GM19351 (cell line): Measurements from ENCODE around the gene CELSR3.

Experiments
- ATAC-seq: cut with Tn5 transposase; IDR thresholded peaks from one replicate; pipeline ENCODE4 v1.9.1; 2021; ENCODE audit warnings: mild to moderate bottlenecking, moderate library complexity; ENCODE audit not compliant: unreplicated experiment

CELSR3 gene, protein sequence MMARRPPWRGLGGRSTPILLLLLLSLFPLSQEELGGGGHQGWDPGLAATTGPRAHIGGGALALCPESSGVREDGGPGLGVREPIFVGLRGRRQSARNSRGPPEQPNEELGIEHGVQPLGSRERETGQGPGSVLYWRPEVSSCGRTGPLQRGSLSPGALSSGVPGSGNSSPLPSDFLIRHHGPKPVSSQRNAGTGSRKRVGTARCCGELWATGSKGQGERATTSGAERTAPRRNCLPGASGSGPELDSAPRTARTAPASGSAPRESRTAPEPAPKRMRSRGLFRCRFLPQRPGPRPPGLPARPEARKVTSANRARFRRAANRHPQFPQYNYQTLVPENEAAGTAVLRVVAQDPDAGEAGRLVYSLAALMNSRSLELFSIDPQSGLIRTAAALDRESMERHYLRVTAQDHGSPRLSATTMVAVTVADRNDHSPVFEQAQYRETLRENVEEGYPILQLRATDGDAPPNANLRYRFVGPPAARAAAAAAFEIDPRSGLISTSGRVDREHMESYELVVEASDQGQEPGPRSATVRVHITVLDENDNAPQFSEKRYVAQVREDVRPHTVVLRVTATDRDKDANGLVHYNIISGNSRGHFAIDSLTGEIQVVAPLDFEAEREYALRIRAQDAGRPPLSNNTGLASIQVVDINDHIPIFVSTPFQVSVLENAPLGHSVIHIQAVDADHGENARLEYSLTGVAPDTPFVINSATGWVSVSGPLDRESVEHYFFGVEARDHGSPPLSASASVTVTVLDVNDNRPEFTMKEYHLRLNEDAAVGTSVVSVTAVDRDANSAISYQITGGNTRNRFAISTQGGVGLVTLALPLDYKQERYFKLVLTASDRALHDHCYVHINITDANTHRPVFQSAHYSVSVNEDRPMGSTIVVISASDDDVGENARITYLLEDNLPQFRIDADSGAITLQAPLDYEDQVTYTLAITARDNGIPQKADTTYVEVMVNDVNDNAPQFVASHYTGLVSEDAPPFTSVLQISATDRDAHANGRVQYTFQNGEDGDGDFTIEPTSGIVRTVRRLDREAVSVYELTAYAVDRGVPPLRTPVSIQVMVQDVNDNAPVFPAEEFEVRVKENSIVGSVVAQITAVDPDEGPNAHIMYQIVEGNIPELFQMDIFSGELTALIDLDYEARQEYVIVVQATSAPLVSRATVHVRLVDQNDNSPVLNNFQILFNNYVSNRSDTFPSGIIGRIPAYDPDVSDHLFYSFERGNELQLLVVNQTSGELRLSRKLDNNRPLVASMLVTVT (N-terminal part only)

DNA sequence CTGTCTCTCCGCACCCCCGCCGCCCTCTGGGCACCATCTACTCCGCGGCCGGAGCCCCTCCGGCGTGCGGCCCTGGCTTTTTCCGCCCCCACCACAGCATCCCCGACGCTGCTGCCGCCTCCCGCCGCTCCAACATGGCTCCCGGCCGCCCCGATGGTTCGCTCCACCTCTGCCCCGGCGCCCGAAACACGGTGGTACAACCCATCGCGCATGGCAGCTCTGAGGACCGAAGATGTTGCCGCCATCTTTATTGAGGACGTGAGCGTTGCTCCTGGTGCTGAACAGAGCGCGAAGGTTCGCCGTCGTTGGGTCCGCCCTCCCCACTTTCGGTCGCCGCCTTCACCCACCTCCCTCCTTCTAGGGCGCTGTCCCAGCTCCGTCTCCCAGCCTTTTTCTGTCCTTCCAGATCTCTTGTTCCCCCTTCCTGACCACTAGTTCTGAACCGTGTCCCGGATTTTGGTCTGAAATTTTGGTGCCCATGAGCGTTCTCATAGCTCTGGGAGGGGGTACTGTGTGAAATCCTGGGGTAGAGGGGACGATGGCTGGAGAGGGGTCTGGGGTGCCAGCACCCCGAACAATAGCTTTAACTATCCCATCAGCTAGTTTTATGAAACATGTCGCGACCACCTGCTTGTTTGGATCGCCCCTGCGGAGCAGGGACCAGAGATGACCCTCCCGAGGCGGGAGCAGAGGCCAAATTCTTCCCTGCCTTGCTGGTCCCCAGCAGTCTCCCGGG is at the start of gene CELSR3:
CELSR3 (minus strand) TSS at position 134 of the 736 bp plus-strand sequence. CDS start 252 bp downstream, outside the sequence.
- ATAC-seq = no peak

DNA sequence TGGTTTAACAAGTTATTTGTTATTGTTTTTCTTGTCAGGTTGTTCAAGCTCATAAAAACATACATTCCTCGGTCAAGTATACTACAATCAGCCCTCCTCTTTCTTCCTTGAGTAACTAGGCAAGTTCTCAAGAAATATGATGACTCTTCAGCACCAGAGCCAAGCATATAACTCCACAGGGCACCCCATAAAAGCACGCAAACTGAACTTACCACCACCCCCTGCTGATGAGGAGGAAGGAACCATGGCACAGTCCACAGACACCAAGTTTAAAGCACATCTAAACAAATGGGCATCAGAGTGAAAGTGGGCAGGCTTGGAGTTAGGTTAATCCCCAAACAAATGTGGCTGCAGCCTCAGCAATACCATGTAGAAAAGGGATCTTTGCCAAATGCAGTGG is 49.0 kb upstream of the CELSR3 start:
- no peak for ATAC-seq

DNA sequence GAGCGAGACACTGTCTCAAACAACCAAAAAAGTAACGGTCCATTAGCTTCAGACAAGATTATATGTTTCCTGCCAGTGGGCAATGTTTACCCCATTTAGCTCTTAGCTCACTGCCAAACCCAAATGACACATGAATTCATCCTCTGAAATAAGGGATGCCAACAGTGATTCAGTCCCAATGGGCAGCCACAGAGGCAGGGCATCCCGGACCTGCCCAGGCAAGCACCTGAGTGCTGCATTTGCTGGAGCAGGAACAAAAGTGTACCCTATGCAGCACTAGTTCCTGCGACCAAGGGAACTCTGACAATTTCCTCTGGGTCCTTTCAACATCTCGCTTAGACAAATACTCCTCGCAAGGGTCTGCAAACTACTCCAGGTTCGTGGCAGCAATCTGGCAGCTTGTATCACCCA is 46.4 kb upstream of the CELSR3 start:
- ATAC-seq = no peak

DNA sequence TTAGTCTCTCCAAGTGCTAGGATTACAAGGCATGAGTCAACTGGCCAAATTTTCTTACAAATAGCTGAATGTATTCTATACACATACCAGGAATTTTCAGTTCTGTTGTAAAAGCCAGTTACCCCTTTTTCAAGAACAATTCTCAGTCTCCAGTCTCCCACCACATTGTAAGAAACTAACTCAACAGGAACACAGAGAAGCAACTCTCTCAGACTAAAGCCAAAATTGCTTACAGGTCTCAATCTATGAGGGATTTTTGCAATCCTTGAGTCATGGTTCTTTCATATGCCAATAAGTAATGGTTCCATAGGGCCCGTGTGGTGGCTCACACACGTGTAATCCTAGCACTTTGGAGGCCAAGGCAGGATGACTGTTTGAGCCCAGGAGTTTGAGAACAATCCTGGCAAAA is 45.8 kb upstream of the CELSR3 start:
- no peak for ATAC-seq

DNA sequence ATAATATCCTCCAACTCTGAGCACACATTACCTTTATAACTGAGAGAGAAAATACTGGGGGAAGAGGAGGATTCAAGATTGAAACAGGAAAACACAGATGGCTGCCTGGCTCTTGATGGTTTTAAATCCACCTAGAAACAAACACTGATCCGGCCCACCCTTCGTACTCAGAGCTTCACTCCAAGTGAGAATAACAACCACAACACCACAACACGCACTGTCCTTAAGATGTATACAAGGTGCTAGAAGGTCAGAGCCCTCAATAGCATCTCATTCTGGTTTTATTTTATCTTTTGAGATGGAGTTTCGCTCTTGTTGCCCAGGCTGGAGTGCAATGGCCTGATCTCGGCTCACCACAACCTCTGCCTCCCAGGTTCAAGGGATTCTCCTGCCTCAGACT is 44.5 kb upstream of the CELSR3 start:
- ATAC-seq = no peak

DNA sequence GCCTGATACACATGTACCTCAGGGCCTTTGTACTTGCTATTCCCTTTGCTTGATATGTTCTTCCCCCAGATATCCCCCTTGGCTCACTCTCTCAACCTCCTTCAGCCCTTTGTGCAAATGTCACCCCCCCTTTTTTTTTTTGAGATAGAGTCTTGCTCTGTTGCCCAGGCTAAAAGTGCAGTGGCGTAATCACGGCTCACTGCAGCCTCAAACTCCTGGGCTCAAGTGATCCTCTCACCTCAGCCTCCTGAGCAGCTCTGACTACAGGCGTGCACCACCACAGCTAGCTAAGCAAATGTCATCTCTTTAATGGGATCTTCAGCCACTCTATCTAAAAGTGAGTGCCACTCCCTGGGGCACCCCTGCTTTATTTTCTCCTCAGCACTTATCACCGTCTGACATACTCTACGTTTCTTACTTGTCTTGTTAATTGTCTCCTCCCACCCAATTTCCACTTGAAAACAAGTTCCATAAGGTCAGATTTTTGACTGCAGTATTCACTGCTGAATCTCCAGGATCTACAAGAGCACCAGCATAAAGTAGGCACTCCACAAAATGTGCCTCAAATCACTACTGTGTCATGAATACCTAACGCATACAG is 39.7 kb upstream of the CELSR3 start:
- ATAC-seq = no peak

DNA sequence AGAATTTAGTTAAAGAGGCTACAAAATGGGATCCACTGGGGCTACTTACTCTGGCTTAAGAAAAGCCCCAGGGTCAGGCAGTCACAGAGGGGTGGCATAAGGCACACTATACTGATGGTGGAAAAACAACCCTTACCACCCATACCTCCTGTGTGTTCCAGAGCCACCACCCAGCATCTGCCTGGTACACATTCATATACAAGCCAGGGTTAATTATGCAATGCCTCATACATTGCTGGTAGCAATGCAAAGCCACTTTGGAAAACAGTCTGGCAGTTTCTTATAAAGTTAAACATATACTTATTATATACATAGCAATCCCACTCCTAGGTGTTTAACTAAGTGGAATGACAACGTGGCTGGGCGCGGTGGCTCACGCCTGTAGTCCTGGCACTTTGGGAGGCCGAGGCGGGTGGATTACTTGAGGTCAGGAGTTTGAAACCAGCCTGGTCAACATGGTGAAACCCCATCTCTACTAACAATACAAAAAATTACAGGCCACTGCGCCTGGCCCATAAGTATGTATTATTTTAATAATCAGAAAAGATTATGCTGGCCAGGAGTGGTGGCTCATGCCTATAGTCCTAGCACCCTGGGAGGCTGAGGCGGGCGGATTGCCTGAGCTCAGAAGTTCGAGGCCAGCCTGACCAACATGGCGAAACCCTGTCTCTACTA is 38.2 kb upstream of the CELSR3 start:
- no peak for ATAC-seq

DNA sequence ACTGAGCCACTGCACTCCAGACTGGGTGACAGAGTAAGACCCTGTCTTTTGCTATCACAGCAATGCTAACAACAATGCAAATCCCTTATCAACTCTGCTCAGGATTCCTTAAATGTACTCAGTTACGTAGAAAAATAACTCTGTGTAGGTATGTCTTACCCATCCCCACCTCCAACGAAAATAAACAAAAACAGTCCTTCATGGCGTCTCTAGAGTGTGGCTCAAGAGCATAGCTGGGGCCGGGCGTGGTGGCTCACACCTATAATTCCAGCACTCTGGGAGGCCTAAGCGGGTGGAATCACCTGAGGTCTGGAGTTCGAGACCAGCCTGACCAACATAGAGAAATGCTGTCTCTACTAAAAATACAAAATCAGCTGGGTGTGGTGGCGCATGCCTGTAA is 36.2 kb upstream of the CELSR3 start:
- ATAC-seq = no peak

DNA sequence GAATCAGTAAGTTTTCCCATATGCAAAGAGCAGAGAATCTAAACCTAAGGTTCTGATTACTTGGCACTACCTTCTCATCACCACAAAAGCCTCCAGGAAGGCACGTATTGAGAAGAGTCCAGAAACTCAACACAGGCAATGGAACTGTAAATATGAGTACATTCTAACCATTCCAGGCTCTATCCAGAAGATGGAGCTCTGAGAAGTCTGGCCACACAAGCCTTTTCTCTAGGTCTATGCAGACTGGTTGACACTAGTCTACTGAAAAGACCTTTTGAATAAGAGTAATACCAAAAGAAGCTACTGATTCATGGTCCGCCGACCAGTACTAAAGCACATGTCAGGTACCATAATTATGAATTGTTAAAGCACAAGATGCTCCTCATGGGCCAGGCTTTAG is 35.3 kb upstream of the CELSR3 start:
- no peak for ATAC-seq

DNA sequence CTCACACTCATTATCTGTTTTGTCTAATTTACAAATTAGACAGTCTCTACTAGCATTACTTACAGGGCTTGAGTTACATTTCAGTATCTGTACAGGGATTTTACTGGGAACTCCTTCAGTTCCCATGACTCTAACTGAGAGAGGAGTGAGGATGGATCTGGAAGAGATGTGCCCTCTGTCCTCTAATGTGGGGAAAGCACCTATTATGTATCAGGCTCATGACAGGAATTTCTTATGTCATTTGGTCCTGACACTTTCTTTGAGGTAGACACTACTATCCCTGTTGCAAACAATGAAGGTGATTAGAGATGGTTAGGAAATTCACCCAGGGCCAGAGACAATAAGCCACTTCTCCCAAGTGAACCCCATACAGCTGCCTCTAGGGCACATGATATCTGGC is 33.9 kb upstream of the CELSR3 start:
- ATAC-seq = no peak

DNA sequence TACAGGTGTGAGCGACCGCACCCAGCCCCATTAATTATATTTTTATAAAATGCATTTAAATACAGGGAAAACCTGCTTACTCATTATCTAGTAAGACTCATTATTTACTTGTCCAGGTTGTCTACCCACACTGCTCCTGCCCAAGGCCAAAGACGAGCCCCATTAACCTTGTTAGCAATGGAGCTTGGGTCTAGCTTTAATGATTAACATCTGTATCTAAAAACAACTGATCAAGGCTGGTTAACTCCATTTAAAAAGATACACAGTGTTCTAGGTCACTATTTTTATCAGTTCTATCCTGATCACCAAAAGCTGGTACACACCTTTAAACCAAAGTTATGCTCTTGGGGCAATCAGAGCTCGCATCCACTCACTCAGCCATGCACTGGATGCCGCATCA is 33.5 kb upstream of the CELSR3 start:
- ATAC-seq = no peak

DNA sequence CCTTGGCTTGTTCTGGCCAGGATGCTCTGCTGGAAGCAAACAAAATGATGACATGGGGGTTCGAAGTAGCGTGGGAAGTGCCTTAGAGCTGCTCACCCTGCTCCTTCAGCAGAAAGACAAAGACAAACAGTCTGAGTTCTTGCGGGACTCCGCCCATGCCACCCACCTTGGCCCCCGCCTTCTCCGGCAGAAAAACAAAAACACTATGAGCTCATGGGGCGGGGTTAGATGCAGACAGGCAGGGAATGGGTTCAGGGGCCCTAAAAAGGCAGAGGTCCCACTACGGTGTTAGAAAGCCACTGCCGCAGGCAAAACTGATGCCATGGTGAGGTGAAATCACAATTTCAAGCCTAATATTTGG is 32.7 kb upstream of the CELSR3 start:
- ATAC-seq = no peak

DNA sequence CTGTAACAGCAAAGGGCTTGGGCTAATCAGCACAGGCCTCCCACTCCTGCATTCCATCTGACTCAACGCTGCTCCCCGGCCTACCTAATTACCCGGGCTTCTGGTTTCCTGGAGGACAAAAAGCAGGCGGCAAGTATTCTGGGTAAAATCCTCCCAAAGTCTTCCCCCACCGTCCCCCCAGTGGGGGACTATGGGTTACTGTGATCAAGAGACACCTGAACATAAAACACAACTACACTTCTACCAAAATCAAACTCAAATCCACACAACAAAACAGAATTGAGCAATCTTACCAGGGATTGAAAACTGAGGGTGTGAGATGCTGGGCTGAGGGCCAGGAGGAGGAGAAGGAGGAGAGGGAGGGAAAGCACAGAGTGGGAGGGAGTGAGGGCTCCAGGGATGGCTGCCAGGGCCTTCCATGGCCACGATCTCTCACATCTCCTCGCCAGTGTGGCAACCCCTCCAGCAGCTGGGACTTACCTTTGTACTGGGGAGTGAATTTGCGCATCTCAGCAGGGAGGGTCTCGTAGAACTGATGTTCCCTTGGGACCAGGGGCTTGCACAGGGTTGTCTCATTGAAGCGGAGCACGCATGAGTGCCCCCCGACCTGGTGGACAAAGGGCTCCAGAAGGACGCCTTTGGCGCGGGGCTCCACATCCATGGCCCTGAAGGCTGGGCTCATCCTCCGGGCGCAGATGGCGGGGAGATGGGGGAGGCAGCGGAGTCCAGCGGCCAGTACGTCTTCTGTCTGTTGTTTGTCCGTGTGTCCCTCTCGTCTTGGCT is 32.1 kb upstream of the CELSR3 start:
- no peak for ATAC-seq

DNA sequence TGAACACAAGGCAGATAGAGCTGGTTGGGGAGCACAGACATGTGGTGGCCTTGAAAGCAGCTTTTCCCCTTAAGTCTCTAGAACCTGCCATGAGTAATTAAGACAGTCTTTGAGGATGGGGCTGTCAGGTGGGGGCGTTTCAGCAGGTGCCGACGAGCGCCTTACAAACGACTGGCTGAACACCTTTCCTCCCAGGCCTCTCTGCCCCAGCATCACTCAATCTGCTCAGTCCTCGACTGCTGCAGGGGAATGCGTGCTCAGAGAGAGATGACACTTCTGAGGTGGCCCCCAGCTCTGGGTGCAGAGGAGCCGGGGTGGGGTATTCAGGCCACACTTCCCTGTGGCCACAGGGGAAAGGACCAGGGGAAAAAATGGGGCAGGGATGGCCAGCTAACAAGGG is 31.1 kb upstream of the CELSR3 start:
- no peak for ATAC-seq

DNA sequence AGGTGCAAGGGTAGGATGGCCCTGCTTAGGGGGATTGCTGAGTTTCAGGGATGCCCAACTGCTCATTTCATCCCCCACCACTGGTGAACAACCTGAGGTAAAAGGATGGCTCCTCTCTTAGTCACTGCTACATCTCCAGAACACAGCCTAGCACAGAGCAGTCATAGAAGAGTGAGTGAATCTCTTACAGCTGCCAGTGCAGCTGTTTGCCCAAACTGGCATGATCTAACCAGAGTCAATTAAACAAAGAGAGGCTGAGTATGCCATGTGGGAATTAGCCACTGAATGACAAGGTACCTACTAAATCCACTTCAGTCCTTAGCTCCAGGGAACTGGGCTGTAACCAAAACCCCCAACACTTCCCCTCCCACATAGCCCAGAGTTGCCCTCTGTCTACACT is 29.9 kb upstream of the CELSR3 start:
- ATAC-seq = no peak

DNA sequence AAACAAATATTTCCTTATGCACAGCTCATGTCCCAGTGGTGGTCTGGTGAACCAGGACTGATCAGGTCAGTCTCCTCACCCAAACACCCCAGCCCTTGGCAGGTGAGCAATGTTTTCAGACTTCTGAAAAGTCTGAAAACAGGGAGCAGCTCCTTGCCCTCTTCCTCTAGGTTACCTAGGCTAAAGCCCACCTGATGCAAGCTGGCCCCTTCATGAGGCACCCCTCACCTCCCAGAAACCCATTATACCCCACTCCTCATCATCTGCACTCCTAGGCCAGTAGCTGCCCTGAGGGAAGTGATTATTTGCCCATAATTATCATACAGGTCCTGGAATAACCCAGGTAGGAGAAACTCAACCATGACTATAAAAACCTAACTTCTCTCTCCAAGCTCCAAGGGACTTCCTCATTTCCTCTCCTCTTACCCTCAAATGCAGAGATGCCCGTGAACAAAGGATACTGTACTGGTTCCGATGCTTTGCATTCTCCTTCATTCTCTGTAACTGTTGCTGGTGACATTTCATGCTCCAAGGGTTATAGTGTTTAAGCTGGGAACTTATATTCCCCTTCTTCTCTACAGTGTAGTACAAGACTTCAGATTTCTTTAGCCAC is 28.3 kb upstream of the CELSR3 start:
- ATAC-seq = no peak

DNA sequence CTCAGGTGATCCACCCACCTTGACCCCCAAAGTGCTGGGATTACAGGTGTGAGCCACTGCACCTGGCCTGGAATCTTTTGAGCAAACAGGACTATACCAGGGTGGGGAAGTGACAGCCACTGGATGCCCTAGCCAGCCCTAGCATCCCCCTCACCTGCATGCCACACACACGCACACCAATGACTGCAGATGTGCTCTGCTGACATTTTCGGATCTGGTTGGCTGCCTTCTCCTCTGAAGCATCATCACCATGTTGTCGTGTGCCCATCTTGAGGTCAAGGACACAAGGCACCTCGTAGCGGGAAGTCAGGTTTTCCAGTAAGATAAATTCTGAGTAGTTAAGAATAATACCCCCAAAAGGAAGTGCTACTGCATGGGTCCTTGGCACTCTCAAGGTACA is 26.7 kb upstream of the CELSR3 start:
- ATAC-seq = no peak

DNA sequence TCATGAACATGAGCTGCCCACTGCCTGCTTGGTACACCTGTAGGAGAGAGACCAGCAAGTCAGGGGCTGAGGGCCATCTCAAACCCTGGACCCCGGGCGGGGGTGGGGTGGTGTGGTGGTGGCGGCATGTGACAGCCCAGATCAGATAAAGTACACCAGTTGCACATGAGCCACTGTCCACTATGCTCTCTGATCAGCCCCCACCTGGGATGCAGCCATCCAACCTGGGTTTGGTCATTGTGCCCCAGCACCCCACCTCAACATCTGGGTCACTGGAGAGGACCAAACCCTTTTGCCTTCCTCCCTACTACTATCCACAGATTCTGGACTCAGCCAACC is 26.0 kb upstream of the CELSR3 start:
- ATAC-seq = no peak
